ENCODE measurements around the gene GCFC2.

GCFC2 gene

DNA sequence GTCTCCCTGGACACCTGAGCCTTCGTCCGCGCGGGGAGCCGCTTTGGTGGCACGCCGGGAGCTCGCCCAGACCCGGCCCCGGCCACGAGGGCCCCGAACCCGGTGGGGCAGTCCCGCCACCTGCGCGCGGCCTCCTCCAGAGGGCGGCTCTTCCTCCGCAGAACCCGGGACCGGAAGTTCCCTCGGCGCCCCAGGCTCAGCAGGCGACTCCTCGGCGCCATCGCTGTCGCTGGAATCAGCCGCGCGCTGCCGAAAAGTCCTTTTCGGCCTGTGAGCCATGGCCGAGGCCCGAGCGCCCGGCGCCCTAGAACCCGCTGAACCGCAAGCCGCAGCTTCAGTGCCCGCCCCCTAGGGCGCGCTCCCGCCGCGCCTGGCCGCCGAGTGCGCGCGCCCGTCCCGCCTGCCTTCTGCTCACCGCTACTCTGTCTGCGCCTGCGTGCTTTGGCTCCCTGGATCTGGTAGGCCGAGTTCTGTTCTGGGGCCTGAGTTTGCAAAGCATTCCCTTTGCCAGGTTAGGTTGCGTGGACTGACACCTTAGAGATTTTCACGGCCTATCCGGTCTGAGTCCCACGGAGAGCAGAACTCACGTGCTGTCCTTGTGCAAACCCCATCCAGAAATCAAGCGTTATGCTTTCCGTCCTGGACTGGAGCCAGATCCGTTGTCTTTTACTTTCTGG lies at the start of gene GCFC2:
Gene GCFC2 (minus strand): TSS at position 339 of the 677 bp plus-strand sequence. CDS start 60 bp downstream, at position 279.
- TF ChIP-seq, protein P1, sequence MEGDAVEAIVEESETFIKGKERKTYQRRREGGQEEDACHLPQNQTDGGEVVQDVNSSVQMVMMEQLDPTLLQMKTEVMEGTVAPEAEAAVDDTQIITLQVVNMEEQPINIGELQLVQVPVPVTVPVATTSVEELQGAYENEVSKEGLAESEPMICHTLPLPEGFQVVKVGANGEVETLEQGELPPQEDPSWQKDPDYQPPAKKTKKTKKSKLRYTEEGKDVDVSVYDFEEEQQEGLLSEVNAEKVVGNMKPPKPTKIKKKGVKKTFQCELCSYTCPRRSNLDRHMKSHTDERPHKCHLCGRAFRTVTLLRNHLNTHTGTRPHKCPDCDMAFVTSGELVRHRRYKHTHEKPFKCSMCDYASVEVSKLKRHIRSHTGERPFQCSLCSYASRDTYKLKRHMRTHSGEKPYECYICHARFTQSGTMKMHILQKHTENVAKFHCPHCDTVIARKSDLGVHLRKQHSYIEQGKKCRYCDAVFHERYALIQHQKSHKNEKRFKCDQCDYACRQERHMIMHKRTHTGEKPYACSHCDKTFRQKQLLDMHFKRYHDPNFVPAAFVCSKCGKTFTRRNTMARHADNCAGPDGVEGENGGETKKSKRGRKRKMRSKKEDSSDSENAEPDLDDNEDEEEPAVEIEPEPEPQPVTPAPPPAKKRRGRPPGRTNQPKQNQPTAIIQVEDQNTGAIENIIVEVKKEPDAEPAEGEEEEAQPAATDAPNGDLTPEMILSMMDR (IDR thresholded peaks at IDR 0.05; ENCODE audit: control insufficient read depth, extremely low read depth, insufficient read depth): peak; percentile 35
- DNase-seq (ENCODE audit: low read depth): peak; percentile 85
- H3K4me3 ChIP-seq (ENCODE audit: low read depth, low read length): peak within 1 kb of the TSS; percentile 60

GRCh38 chr2:75752828-75753227 lies 42.1 kb upstream of the GCFC2 start:
- no peak for DNase-seq (ENCODE audit: low read depth)
- TF ChIP-seq, protein P1 (IDR thresholded peaks at IDR 0.05; ENCODE audit: control insufficient read depth, extremely low read depth, insufficient read depth): no peak
- no peak overlapping the region for H3K4me3 ChIP-seq (ENCODE audit: low read depth, low read length)

DNA sequence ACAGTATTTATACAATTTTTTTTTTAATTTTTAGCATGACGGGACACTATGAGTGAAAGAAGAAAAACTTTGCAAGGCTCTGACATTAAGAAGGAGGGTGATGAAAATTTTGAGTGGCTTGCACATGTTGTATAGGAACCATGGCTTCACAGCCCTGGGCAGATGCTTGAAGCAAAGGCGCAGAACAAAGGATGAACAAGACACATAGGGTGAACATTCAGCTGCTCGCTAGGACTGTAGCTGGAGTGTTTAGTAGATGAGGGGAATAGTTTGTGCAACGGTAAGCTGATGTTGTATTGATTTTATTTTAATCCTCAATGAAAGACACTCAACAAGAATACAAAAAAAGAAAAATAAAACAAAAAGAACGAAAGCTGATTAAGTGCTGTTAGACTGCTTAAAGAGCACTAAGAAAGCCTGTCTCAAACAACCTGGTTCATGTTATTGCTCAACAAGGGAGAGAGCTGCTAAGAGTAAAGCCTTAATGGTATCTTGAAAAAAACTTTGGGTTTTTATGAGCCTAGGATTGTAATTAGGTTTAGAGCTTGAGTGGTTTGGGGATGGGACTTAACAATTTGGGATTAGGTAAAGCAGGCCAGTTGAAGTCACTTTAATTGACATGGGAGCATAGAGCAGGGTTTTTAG lies 41.2 kb upstream of the GCFC2 start:
- DNase-seq (ENCODE audit: low read depth): no peak
- H3K4me3 ChIP-seq (ENCODE audit: low read depth, low read length): no peak overlapping the region
- TF ChIP-seq, protein P1 (IDR thresholded peaks at IDR 0.05; ENCODE audit: control insufficient read depth, extremely low read depth, insufficient read depth): no peak

DNA sequence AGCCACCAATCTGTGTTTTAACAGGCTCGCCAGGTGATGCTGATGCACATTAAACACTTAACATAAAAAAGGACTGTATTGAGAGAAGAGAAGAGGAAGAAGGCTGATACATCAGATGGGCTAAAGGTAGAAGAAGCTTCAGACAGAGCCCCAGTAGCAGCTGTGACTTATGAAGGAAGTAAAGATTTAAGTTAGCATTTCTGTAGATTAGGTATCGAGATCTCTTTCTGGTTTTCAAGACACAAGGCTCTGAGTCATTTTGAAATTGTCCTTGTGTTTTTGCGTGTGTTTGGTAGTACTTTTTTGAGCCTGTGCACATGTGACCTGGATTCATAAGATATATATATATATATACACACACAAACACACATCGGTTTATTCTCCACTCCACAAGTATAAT lies 40.6 kb upstream of the GCFC2 start:
- H3K4me3 ChIP-seq (ENCODE audit: low read depth, low read length): no peak overlapping the region
- DNase-seq (ENCODE audit: low read depth): no peak
- TF ChIP-seq, protein P1 (IDR thresholded peaks at IDR 0.05; ENCODE audit: control insufficient read depth, extremely low read depth, insufficient read depth): no peak

DNA sequence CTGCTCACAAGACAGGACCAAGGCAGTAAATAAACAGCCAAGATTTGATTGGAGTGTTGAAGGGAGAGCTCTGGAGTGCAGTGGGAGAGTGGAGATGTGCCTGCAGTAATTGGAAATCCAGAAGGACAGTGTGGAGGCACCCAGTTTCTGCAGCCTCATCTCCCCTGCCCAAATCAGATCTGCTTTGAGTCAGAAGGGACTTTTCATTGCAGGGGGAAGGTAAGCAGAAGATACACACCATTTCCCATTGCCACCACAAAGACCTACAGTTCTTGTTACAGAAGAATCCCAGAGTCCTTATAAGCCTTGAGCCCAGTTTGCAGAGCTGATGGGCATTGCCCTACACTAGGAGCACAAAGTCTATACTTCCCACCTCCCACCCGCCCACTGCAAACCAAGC lies 27.2 kb upstream of the GCFC2 start:
- TF ChIP-seq, protein P1 (IDR thresholded peaks at IDR 0.05; ENCODE audit: control insufficient read depth, extremely low read depth, insufficient read depth): no peak
- no peak for DNase-seq (ENCODE audit: low read depth)
- H3K4me3 ChIP-seq (ENCODE audit: low read depth, low read length): no peak overlapping the region

- TF ChIP-seq, protein P1 (IDR thresholded peaks at IDR 0.05; ENCODE audit: control insufficient read depth, extremely low read depth, insufficient read depth): no peak
- no peak for DNase-seq (ENCODE audit: low read depth)
- no peak overlapping the region for H3K4me3 ChIP-seq (ENCODE audit: low read depth, low read length)
These were observed 25.6 kb upstream of the GCFC2 start for GRCh38 chr2:75736276-75736675.
